Muscle layer of colon (tissue), 2 donors: Measurements from ENCODE around the gene PSTPIP2.
"Not testable (repeated sequence)": the region's sequence is repeated elsewhere in the genome, so short reads cannot be mapped to it uniquely, and the experiment has no call there.

Source experiments
- H3K27ac ChIP-seq: one replicate; pipeline ENCODE4 v1.7.0; 2013; ENCODE audit warnings: low read depth, mild to moderate bottlenecking, low read length, moderate library complexity
- H3K27me3 ChIP-seq, 2 donors: one replicate each; pipeline ENCODE4 v1.7.0; 2013; ENCODE audit warnings: low read length in 2 of 2, mild to moderate bottlenecking in 2 of 2; ENCODE audit not compliant: insufficient read depth in 2 of 2, control insufficient read depth in 1 of 2
- H3K36me3 ChIP-seq: one replicate; pipeline ENCODE4 v1.7.0; 2013; ENCODE audit warnings: mild to moderate bottlenecking, low read length; ENCODE audit not compliant: insufficient read depth
- H3K4me1 ChIP-seq: one replicate; pipeline ENCODE4 v1.7.0; 2013; ENCODE audit warnings: mild to moderate bottlenecking, low read length; ENCODE audit not compliant: insufficient read depth
- H3K4me3 ChIP-seq, 2 donors: one replicate each; pipeline ENCODE4 v1.7.0; 2013; ENCODE audit warnings: low read length in 2 of 2, low read depth in 1 of 2, mild to moderate bottlenecking in 1 of 2, moderate library complexity in 1 of 2
- H3K9ac ChIP-seq: one replicate; pipeline ENCODE4 v1.7.0; 2013; ENCODE audit warnings: low read length
- H3K9me3 ChIP-seq: one replicate; pipeline ENCODE4 v1.7.0; 2013; ENCODE audit warnings: mild to moderate bottlenecking, low read length
- donor health status: abdominal sarcoma.
- donor health status: Adenocarcinoma of cecum.

PSTPIP2 gene

GRCh38 chr18:46095532-46095931 is 23.5 kb upstream of the PSTPIP2 start:
- Histone ChIP-seq H3K4me1 (peaks cover 27% of the 10 kb centered on the region), H3K9ac (no peak overlapping the region), H3K4me3 (no peak overlapping the region), H3K27me3 (no peaks in the 10 kb centered on the region), H3K36me3 (peaks cover 13% of the 10 kb centered on the region), H3K9me3 (no peaks in the 10 kb centered on the region), H3K27ac (no peak overlapping the region)

- not testable (repeated sequence) for H3K9me3 ChIP-seq, H3K9ac ChIP-seq, H3K27ac ChIP-seq, H3K4me1 ChIP-seq, H3K4me3 ChIP-seq, H3K27me3 ChIP-seq
- peaks cover 79% of the 10 kb centered on the region for H3K36me3 ChIP-seq
Observed at GRCh38 chr18:46088501-46088900, 16.4 kb upstream of the PSTPIP2 start.

GRCh38 chr18:46084431-46084830 is 12.4 kb upstream of the PSTPIP2 start:
- H3K27me3 ChIP-seq = no peaks in the 10 kb centered on the region
- H3K4me3 ChIP-seq = no peak overlapping the region
- no peaks in the 10 kb centered on the region for H3K9me3 ChIP-seq
- H3K4me1 ChIP-seq = no peaks in the 10 kb centered on the region
- H3K9ac ChIP-seq = no peak overlapping the region
- H3K36me3 ChIP-seq = peaks cover 80% of the 10 kb centered on the region
- H3K27ac ChIP-seq = no peak overlapping the region

- H3K4me3 ChIP-seq = no peak overlapping the region
- peaks cover 42% of the 10 kb centered on the region for H3K36me3 ChIP-seq
- peaks cover 12% of the 10 kb centered on the region for H3K4me1 ChIP-seq
- no peaks in the 10 kb centered on the region for H3K27me3 ChIP-seq
- no peaks in the 10 kb centered on the region for H3K9me3 ChIP-seq
- H3K27ac ChIP-seq = no peak overlapping the region
- H3K9ac ChIP-seq = no peak overlapping the region
Observed at GRCh38 chr18:46080156-46080555, 8.1 kb upstream of the PSTPIP2 start.

GRCh38 chr18:46079336-46079735 is 7.3 kb upstream of the PSTPIP2 start:
- no peak overlapping the region for H3K27ac ChIP-seq
- H3K27me3 ChIP-seq = no peaks in the 10 kb centered on the region
- peaks cover 12% of the 10 kb centered on the region for H3K4me1 ChIP-seq
- peaks cover 33% of the 10 kb centered on the region for H3K36me3 ChIP-seq
- H3K4me3 ChIP-seq = no peak overlapping the region
- no peaks in the 10 kb centered on the region for H3K9me3 ChIP-seq
- no peak overlapping the region for H3K9ac ChIP-seq

GRCh38 chr18:46073474-46074331 is 1.6 kb upstream of the PSTPIP2 start:
- Histone ChIP-seq H3K9me3 (no peaks in the 10 kb centered on the region), H3K4me3 (no peak overlapping the region), H3K36me3 (no peaks in the 10 kb centered on the region), H3K9ac (no peak overlapping the region), H3K4me1 (peaks cover 32% of the 10 kb centered on the region), H3K27ac (no peak overlapping the region), H3K27me3 (no peaks in the 10 kb centered on the region)

- peaks cover 32% of the 10 kb centered on the region for H3K4me1 ChIP-seq
- no peaks in the 10 kb centered on the region for H3K36me3 ChIP-seq
- no peak overlapping the region for H3K27ac ChIP-seq
- H3K27me3 ChIP-seq = no peaks in the 10 kb centered on the region
- H3K4me3 ChIP-seq = peak overlapping the region in 1 of 2 donors; percentile 68
- no peak overlapping the region for H3K9ac ChIP-seq
- no peaks in the 10 kb centered on the region for H3K9me3 ChIP-seq
Observed at GRCh38 chr18:46072959-46073358, 899 bp upstream of the PSTPIP2 start.

GRCh38 chr18:46072376-46072867 is 362 bp upstream of the PSTPIP2 start:
- peak overlapping the region; percentile 14 for H3K9ac ChIP-seq

GRCh38 chr18:46070815-46071652 is 1.0 kb downstream of the PSTPIP2 start:
- Histone ChIP-seq H3K27ac (peak overlapping the region; percentile 56), H3K36me3 (no peaks in the 10 kb centered on the region), H3K9ac (peak overlapping the region; percentile 14), H3K4me3 (peak overlapping the region; percentile 68 to 84), H3K4me1 (peaks cover 20% of the 10 kb centered on the region), H3K9me3 (no peaks in the 10 kb centered on the region), H3K27me3 (no peaks in the 10 kb centered on the region)

More at GRCh38 chr18:46072376-46072867, 362 bp upstream of the PSTPIP2 start:
- Histone ChIP-seq H3K36me3 (no peaks in the 10 kb centered on the region), H3K4me3 (peak overlapping the region; percentile 68 to 84), H3K27ac (no peak overlapping the region), H3K9me3 (no peaks in the 10 kb centered on the region), H3K4me1 (peaks cover 27% of the 10 kb centered on the region), H3K27me3 (no peaks in the 10 kb centered on the region)

- Histone ChIP-seq H3K36me3 (no peaks in the 10 kb centered on the region), H3K4me1 (peaks cover 20% of the 10 kb centered on the region), H3K9me3 (no peaks in the 10 kb centered on the region), H3K27ac (no peak overlapping the region), H3K27me3 (no peaks in the 10 kb centered on the region), H3K9ac (no peak overlapping the region), H3K4me3 (no peak overlapping the region)
Observed at GRCh38 chr18:46070232-46070631, 1.8 kb downstream of the PSTPIP2 start.

- Histone ChIP-seq H3K27ac (no peak overlapping the region), H3K4me1 (peaks cover 20% of the 10 kb centered on the region), H3K4me3 (no peak overlapping the region), H3K36me3 (no peaks in the 10 kb centered on the region), H3K9ac (no peak overlapping the region), H3K9me3 (no peaks in the 10 kb centered on the region), H3K27me3 (no peaks in the 10 kb centered on the region)
Observed at GRCh38 chr18:46069524-46069923, 2.5 kb downstream of the PSTPIP2 start.
